Left ventricle myocardium superior (tissue), 1 donor: ENCODE results near the gene ANKDD1B. TPM values are rescaled to one million over a fixed set of nuclear protein-coding genes. Genes with fewer than 3 reads are reported as not detected.
"Not testable (repeated sequence)": the region's sequence is repeated elsewhere in the genome, so short reads cannot be mapped to it uniquely, and the experiment has no call there.

Source experiments
- ATAC-seq: fragments of 200-7000 bp; cut with Tn5 transposase; one replicate; pipeline ENCODE4 v1.9.1; 2020; ENCODE audit warnings: mild to moderate bottlenecking, moderate library complexity
- DNase-seq: peaks from one replicate; pipeline ENCODE4 v3.0.0-alpha.2; 2020
- intact Hi-C: fragments of 100-400 bp; cut with micrococcal nuclease; formaldehyde crosslinking; loops from one replicate; pipeline ENCODE4 v1.11.0; 2022
- long read RNA-seq: library from polyadenylated mRNA; unstranded; transcript quantifications from one replicate; pipeline ENCODE4 v2.0.0, GENCODE V29; 2021
- total RNA-seq: library from RNA; stranded (reverse); fragmentation: NEBNext Ultra II Directional; extraction: Animal tissue kit (Norgen Biotek cat#: 25700); gene quantifications from one replicate; pipeline ENCODE4 v1.2.1, GENCODE V29; 2021
- donor health status: DM: no; HTN: yes; CAD: no; lungs with severe emphysema.

The ANKDD1B gene
- 0.25 TPM for total RNA-seq
- long read RNA-seq = 0 reads

GRCh38 chr5:75611311-75612225, at the start of gene ANKDD1B:
TSS of gene ANKDD1B (plus strand) at chr5:75611453. CDS start at chr5:75611635, 182 bp downstream.
- ATAC-seq (peak; percentile 69), DNase-seq (peak; percentile 33)
- intact Hi-C loops = no loop called here

GRCh38 chr5:75565991-75566709, 45.1 kb upstream of the ANKDD1B start:
- DNase-seq, ATAC-seq, intact Hi-C loops: not testable (repeated sequence)

- ATAC-seq (peak; percentile 98), DNase-seq (no peak)
- intact Hi-C loops = no loop called here
Measured at GRCh38 chr5:75566710-75567309, 44.4 kb upstream of the ANKDD1B start.

GRCh38 chr5:75567710-75568109, 43.5 kb upstream of the ANKDD1B start:
- DNase-seq = no peak
- intact Hi-C loops = no loop called here
- ATAC-seq = peak; percentile 64

GRCh38 chr5:75568202-75568601, 43.1 kb upstream of the ANKDD1B start:
- DNase-seq (no peak), ATAC-seq (no peak)
- intact Hi-C loops = no loop called here

GRCh38 chr5:75571547-75571946, 39.7 kb upstream of the ANKDD1B start:
- intact Hi-C loops = no loop called here
- no peak for ATAC-seq
- no peak for DNase-seq

GRCh38 chr5:75574791-75575190, 36.5 kb upstream of the ANKDD1B start:
- intact Hi-C loops = no loop called here
- no peak for ATAC-seq
- no peak for DNase-seq

- intact Hi-C loops, DNase-seq, ATAC-seq: not testable (repeated sequence)
Measured at GRCh38 chr5:75578280-75578679, 33.0 kb upstream of the ANKDD1B start.

- ATAC-seq = no peak
- intact Hi-C loops = no loop called here
- no peak for DNase-seq
Measured at GRCh38 chr5:75584641-75585040, 26.6 kb upstream of the ANKDD1B start.

GRCh38 chr5:75588666-75589065, 22.6 kb upstream of the ANKDD1B start:
- intact Hi-C loops = no loop called here

GRCh38 chr5:75600535-75600934, 10.7 kb upstream of the ANKDD1B start:
- intact Hi-C loops = no loop called here
- DNase-seq (no peak), ATAC-seq (no peak)

More at GRCh38 chr5:75588666-75589065, 22.6 kb upstream of the ANKDD1B start:
- no peak for ATAC-seq
- no peak for DNase-seq

GRCh38 chr5:75601567-75601966, 9.7 kb upstream of the ANKDD1B start:
- intact Hi-C loops = no loop called here
- no peak for DNase-seq
- no peak for ATAC-seq

GRCh38 chr5:75601996-75602395, 9.3 kb upstream of the ANKDD1B start:
- no peak for DNase-seq
- ATAC-seq = no peak
- intact Hi-C loops = no loop called here

GRCh38 chr5:75603371-75603770, 7.9 kb upstream of the ANKDD1B start:
- intact Hi-C loops = no loop called here
- no peak for DNase-seq
- no peak for ATAC-seq

GRCh38 chr5:75603821-75604220, 7.4 kb upstream of the ANKDD1B start:
- intact Hi-C loops = no loop called here
- ATAC-seq = no peak
- DNase-seq = no peak

GRCh38 chr5:75607341-75607740, 3.9 kb upstream of the ANKDD1B start:
- intact Hi-C loops, ATAC-seq, DNase-seq: not testable (repeated sequence)

GRCh38 chr5:75608870-75609269, 2.4 kb upstream of the ANKDD1B start:
- ATAC-seq (no peak), DNase-seq (no peak)
- intact Hi-C loops = no loop called here

- intact Hi-C loops = no loop called here
- ATAC-seq (no peak), DNase-seq (no peak)
Measured at GRCh38 chr5:75610201-75610600, 1.1 kb upstream of the ANKDD1B start.

- intact Hi-C loops, DNase-seq: not testable (repeated sequence)
- ATAC-seq = peak; percentile 44
Measured at GRCh38 chr5:75610859-75611310, 368 bp upstream of the ANKDD1B start.

GRCh38 chr5:75612226-75612569, 945 bp downstream of the ANKDD1B start:
- ATAC-seq (no peak), DNase-seq (no peak)
- intact Hi-C loops = no loop called here
